Choroid plexus epithelial cell (primary cell): ENCODE results near the gene ZSCAN25.
A peak's percentile ranks its signal among the peaks of the same experiment; 100 is the strongest.

Source experiments
- DNase-seq: peaks from one replicate; pipeline ENCODE4 v3.0.0-alpha.2; 2010; ENCODE audit warnings: low read depth
- H3K4me3 ChIP-seq: 2 replicates; pipeline ENCODE4 v1.5.1; 2011; ENCODE audit warnings: low read depth, mild to moderate bottlenecking, control low read depth, low read length, moderate library complexity
- TF ChIP-seq, protein P1 (sequence below): conservative IDR thresholded peaks from 2 replicates; pipeline ENCODE4 v1.5.1; 2011; ENCODE audit warnings: low read depth, mild to moderate bottlenecking, control low read depth, inconsistent platforms, low read length, moderate library complexity

The ZSCAN25 gene

DNA sequence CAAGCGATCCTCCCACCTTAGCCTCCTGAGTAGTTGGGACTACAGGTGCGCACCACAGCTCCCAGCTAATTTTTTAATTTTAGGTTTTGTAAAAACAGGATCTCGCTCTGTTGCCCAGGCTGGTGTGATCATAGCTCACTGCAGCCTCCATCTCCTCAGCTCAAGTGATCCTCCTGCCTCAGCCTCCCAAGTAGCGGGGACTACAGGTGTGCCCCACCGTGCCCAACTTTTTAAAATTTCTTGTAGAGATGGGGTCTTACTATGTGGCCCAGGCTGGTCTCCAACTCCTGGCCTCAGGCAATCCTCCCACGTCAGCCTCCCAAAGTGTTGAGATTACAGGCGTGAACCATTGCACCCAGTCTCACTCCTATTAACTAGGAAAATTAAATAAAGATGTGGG, 11.2 kb upstream of the ZSCAN25 start:
- TF ChIP-seq, protein P1, sequence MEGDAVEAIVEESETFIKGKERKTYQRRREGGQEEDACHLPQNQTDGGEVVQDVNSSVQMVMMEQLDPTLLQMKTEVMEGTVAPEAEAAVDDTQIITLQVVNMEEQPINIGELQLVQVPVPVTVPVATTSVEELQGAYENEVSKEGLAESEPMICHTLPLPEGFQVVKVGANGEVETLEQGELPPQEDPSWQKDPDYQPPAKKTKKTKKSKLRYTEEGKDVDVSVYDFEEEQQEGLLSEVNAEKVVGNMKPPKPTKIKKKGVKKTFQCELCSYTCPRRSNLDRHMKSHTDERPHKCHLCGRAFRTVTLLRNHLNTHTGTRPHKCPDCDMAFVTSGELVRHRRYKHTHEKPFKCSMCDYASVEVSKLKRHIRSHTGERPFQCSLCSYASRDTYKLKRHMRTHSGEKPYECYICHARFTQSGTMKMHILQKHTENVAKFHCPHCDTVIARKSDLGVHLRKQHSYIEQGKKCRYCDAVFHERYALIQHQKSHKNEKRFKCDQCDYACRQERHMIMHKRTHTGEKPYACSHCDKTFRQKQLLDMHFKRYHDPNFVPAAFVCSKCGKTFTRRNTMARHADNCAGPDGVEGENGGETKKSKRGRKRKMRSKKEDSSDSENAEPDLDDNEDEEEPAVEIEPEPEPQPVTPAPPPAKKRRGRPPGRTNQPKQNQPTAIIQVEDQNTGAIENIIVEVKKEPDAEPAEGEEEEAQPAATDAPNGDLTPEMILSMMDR = no peak
- H3K4me3 ChIP-seq = no peak overlapping the region
- no peak for DNase-seq

DNA sequence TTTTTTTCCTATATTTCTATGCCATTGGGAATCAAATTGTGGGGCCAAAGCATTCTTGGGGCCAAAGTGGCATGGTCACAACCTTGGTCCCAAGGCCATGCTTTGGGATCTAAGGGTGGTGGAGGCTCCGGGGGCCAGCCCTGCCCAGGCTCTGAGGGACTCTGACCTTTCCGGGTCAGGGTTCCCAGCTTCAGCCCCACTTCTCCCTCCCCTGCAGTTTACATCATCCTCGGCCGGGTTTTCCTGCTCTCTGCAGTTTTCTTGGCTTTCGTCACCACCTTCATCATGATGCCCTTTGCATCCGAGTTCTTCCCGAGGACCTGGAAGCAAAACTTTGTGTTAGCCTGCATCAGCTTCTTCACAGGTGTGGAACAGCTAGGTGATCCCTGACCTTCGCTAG, 10.2 kb upstream of the ZSCAN25 start:
- H3K4me3 ChIP-seq = no peak overlapping the region
- TF ChIP-seq, protein P1 = no peak
- DNase-seq = no peak

DNA sequence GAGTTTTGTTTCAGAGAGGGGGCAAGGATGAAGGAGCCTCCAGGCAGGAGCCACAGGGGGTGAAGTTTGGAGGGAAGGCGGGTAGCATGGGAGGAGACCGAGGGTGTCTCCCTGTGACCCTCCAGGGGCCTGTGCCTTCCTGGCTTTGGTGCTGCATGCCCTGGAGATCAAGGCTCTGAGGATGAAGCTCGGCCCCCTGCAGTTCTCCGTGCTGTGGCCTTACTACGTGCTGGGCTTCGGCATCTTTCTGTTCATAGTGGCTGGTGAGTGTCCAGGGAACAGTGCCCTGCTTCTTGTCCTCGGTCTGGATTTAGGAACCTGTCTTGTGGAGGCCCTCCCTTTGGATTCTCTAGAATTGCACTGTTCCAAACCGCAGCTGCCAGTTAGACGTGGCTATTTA, 9.2 kb upstream of the ZSCAN25 start:
- H3K4me3 ChIP-seq = no peak overlapping the region
- DNase-seq = no peak
- TF ChIP-seq, protein P1 = no peak

DNA sequence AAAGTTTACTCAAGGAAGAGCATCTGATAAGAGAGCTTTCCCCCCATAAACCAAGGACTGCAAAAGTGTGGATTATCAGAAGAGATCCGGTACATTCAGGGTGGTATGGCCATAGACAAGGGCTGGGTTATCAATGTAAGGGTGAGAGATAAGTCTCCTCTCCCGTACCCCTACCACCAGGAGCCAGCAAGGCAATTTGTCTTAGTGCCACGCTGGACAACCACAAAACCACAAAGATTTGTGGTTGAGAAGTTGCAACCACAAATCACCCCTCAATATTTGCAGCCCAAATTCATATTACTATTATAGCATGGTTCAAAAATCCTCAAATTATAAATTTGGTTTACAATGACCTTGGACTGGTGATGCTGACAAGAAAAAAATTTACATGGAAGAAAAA, 2.3 kb upstream of the ZSCAN25 start:
- no peak overlapping the region for H3K4me3 ChIP-seq
- no peak for DNase-seq
- TF ChIP-seq, protein P1 = no peak

DNA sequence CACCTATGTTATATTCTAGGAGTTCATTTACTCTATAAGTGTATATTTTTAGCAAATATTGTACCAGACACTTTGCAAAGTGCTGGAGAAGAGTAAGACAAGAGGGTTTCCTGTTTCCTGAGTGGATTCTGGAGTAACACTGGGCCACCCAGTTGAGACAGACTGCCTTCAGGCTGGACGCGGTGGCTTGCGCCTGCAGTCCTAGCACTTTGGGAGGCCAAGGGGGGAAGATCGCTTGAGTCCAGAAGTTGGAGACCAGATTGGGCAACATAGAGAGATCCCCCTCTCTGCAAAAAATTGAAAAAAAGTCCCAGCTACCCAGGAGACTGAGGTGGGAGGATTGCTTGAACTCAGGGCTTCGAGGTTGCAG, 772 bp upstream of the ZSCAN25 start:
- H3K4me3 ChIP-seq = peak overlapping the region; percentile 97
- DNase-seq = no peak

DNA sequence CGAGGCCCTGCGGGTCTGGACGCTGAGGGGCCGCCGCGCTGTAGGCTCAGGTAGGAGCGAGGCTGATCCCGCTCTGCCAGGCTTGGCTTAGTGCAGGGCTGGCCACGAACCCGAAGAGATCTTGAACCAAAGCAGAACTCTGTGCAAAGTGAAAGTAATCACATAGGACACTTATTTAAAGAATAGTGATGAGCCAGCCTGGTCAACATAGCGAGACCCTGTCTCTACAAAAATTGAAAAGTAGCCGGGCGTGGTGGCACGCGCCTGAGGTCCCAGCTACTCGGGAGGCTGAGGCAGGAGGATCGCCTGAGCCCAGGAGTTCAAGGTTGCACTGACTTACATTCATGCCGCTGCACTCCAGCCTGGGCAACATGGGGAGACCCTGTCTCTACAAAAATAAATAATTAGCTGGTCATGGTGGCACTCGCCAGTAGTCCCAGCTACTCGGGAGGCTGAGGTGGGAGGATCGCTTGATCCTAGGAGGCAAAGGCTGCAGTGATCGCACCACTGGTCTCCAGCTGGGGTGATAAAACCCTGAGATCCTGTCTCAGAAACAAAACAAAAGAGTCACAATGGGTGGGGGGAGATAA, 541 bp downstream of the ZSCAN25 start:
- no peak for DNase-seq
- H3K4me3 ChIP-seq = peak overlapping the region; percentile 97
- TF ChIP-seq, protein P1 = no peak

More for the DNA sequence above, 772 bp upstream of the ZSCAN25 start:
- TF ChIP-seq, protein P1 = no peak

DNA sequence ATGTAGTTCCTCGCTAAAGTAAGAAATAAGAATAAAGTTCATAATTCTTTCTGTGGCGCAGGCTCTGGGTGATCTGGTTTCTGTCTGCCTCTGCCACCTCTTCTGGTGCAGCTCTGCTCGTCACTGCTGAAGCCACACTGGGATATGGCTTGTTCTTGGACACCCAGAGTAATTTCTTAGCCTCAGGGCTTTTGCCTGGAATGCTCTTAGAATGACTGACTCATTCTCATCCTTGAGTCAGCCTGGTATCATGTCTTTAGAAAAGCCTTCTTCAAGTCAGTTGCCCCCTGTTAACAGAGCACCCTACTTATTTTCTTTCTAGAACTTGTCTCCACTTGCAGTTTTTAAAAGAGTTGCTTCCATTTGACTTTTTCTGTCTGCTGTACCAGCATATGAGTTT, 2.0 kb downstream of the ZSCAN25 start:
- H3K4me3 ChIP-seq = no peak overlapping the region
- TF ChIP-seq, protein P1 = no peak
- DNase-seq = no peak
